ENCODE measurements around the gene TFF1. TPM values are rescaled to one million over a fixed set of nuclear protein-coding genes. Genes with fewer than 3 reads are reported as not detected.

TFF1 gene
- total RNA-seq, 3 donors from 2014 or later = 0.98 to 4.4 TPM; not detected in 1

- Histone ChIP-seq H3K4me1 (no peaks in the 10 kb centered on the region), H3K27ac (no peak overlapping the region), H3K4me3 (no peak overlapping the region), H3K36me3 (no peaks in the 10 kb centered on the region), H3K9me3 (peaks cover 0 to 10% of the 10 kb centered on the region in 2 donors), H3K27me3 (no peaks in the 10 kb centered on the region)
- intact Hi-C loops (cut with DNase I; ENCODE audit: low total_unique reads) = loop anchor here (5.0 kb wide), 1 partner anchor 875 kb away; no protein-coding TSS in a partner anchor
- DNase-seq (ENCODE audit: low spot score in 2 of 2) = no peak
- no peak for TF ChIP-seq POLR2AphosphoS5 (IDR thresholded peaks at IDR 0.05)
- no peak for TF ChIP-seq POLR2A (IDR thresholded peaks at IDR 0.05)
- no peak for TF ChIP-seq CTCF (IDR thresholded peaks at IDR 0.05)
Measured at GRCh38 chr21:42332557-42333317, 33.6 kb downstream of the TFF1 start.

GRCh38 chr21:42331660-42332059 is 34.7 kb downstream of the TFF1 start:
- no peak for DNase-seq (ENCODE audit: low spot score in 2 of 2)
- H3K4me1 ChIP-seq = no peaks in the 10 kb centered on the region
- peaks cover 0 to 10% of the 10 kb centered on the region in 2 donors for H3K9me3 ChIP-seq
- no peaks in the 10 kb centered on the region for H3K27me3 ChIP-seq
- TF ChIP-seq POLR2AphosphoS5 (IDR thresholded peaks at IDR 0.05) = no peak
- TF ChIP-seq CTCF (IDR thresholded peaks at IDR 0.05) = no peak
- no peak for TF ChIP-seq POLR2A (IDR thresholded peaks at IDR 0.05)
- H3K27ac ChIP-seq = no peak overlapping the region
- intact Hi-C loops (cut with DNase I; ENCODE audit: low total_unique reads) = loop anchor here (5.0 kb wide), 1 partner anchor 874 kb away; no protein-coding TSS in a partner anchor
- no peak overlapping the region for H3K4me3 ChIP-seq
- H3K36me3 ChIP-seq = no peaks in the 10 kb centered on the region

- no peak overlapping the region for H3K4me3 ChIP-seq
- H3K27me3 ChIP-seq = no peaks in the 10 kb centered on the region
- intact Hi-C loops (cut with DNase I; ENCODE audit: low total_unique reads) = loop anchor here (5.0 kb wide), 1 partner anchor 873 kb away; no protein-coding TSS in a partner anchor
- no peak for TF ChIP-seq POLR2AphosphoS5 (IDR thresholded peaks at IDR 0.05)
- H3K9me3 ChIP-seq = peaks cover 0 to 10% of the 10 kb centered on the region in 2 donors
- H3K36me3 ChIP-seq = no peaks in the 10 kb centered on the region
- H3K27ac ChIP-seq = no peak overlapping the region
- no peak for DNase-seq (ENCODE audit: low spot score in 2 of 2)
- no peaks in the 10 kb centered on the region for H3K4me1 ChIP-seq
Measured at GRCh38 chr21:42330380-42331371, 35.7 kb downstream of the TFF1 start.

- H3K4me1 ChIP-seq = no peaks in the 10 kb centered on the region
- H3K27ac ChIP-seq = no peak overlapping the region
- no peaks in the 10 kb centered on the region for H3K27me3 ChIP-seq
- DNase-seq (ENCODE audit: low spot score in 2 of 2) = no peak
- no peak overlapping the region for H3K4me3 ChIP-seq
- TF ChIP-seq POLR2AphosphoS5 (IDR thresholded peaks at IDR 0.05) = no peak
- no peaks in the 10 kb centered on the region for H3K36me3 ChIP-seq
- intact Hi-C loops (cut with DNase I; ENCODE audit: low total_unique reads) = no loop called here
- no peaks in the 10 kb centered on the region for H3K9me3 ChIP-seq
Measured at GRCh38 chr21:42324896-42325295, 41.4 kb downstream of the TFF1 start.

GRCh38 chr21:42321845-42322244 is 44.5 kb downstream of the TFF1 start:
- H3K4me3 ChIP-seq = no peak overlapping the region
- H3K27ac ChIP-seq = no peak overlapping the region
- H3K4me1 ChIP-seq = no peaks in the 10 kb centered on the region
- intact Hi-C loops (cut with DNase I; ENCODE audit: low total_unique reads) = no loop called here
- no peak for DNase-seq (ENCODE audit: low spot score in 2 of 2)
- TF ChIP-seq POLR2AphosphoS5 (IDR thresholded peaks at IDR 0.05) (no peak), CTCF (IDR thresholded peaks at IDR 0.05) (no peak), POLR2A (IDR thresholded peaks at IDR 0.05) (no peak)
- no peaks in the 10 kb centered on the region for H3K36me3 ChIP-seq
- H3K27me3 ChIP-seq = no peaks in the 10 kb centered on the region
- no peaks in the 10 kb centered on the region for H3K9me3 ChIP-seq
